SK-N-SH (cell line): Measurements from ENCODE around the gene FLT4. TPM values are rescaled to one million over a fixed set of nuclear protein-coding genes. Genes with fewer than 3 reads are reported as not detected.

Source experiments
- CTCF ChIA-PET: fragments of 300-600, 350-600 bp; formaldehyde crosslinking; extraction: SDS; loops from one replicate; lab custom pipeline; 2021; lab: Yijun Ruan, JAX
- POLR2A ChIA-PET: fragments of 350-600 bp; sonication (Branson Sonifier 250); formaldehyde crosslinking; extraction: SDS; loops from one replicate; lab custom pipeline; 2020; ENCODE audit warnings: antibody characterized with exemption, inconsistent platforms; lab: Yijun Ruan, JAX
- DNase-seq: peaks from one replicate; pipeline ENCODE4 v3.0.0; 2012
- H2AFZ ChIP-seq: fragments of 200-600 bp; sonication (generic); 2 replicates; pipeline ENCODE4 v1.8.1; 2016; ENCODE audit warnings: antibody characterized with exemption, mild to moderate bottlenecking, low read depth
- H3F3A ChIP-seq: fragments of 200-600 bp; sonication (generic); replicated peaks from 2 replicates; pipeline ENCODE3; 2016; ENCODE audit warnings: antibody characterized with exemption, mild to moderate bottlenecking; ENCODE audit not compliant: insufficient read depth
- H3K27ac ChIP-seq, 2 experiments: fragments of 200-500 bp in 1 of 2; fragments of 200-600 bp in 1 of 2; sonication (Bioruptor generic) in 1 of 2; sonication (generic), shearing (Covaris generic) in 1 of 2; 2 replicates each; pipeline versions ENCODE4 v1.5.1 to v1.6.1; 2014 to 2016; ENCODE audit warnings: low read depth in 2 of 2, inconsistent platforms in 1 of 2, low read length in 1 of 2, mild to moderate bottlenecking in 1 of 2, mixed read lengths in 1 of 2
- H3K27me3 ChIP-seq: fragments of 200-600 bp; sonication (generic), shearing (Covaris generic); 2 replicates; pipeline ENCODE4 v1.6.1; 2016; ENCODE audit warnings: mixed run types; ENCODE audit not compliant: insufficient read depth
- H3K36me3 ChIP-seq, 2 experiments: fragments of 200-500 bp in 1 of 2; fragments of 200-600 bp in 1 of 2; sonication (Bioruptor generic) in 1 of 2; sonication (generic) in 1 of 2; replicated peaks in 1 of 2; 2 replicates each; pipeline versions ENCODE3 to v1.5.1; 2014 to 2016; ENCODE audit warnings: low read length in 1 of 2, mild to moderate bottlenecking in 1 of 2; ENCODE audit not compliant: insufficient read depth in 2 of 2, control insufficient read depth in 1 of 2
- H3K4me1 ChIP-seq, 2 experiments: fragments of 200-500 bp in 1 of 2; fragments of 200-600 bp in 1 of 2; sonication (Bioruptor generic) in 1 of 2; sonication (generic), shearing (Covaris generic) in 1 of 2; 2 replicates each; pipeline versions ENCODE4 v1.5.1 to v1.6.1; 2014 to 2016; ENCODE audit warnings: low read depth in 1 of 2, low read length in 1 of 2, mixed run types in 1 of 2; ENCODE audit not compliant: insufficient read depth in 2 of 2, control insufficient read depth in 1 of 2
- H3K4me2 ChIP-seq: fragments of 200-600 bp; sonication (generic), shearing (Covaris generic); 2 replicates; pipeline ENCODE4 v1.6.1; 2017; ENCODE audit warnings: mixed run types
- H3K4me3 ChIP-seq, 2 experiments: fragments of 200-500 bp in 1 of 2; fragments of 200-600 bp in 1 of 2; sonication (Bioruptor generic) in 1 of 2; sonication (generic), shearing (Covaris generic) in 1 of 2; 2 replicates each; pipeline versions ENCODE4 v1.5.1 to v1.8.1; 2014 to 2016; ENCODE audit warnings: low read depth in 2 of 2, inconsistent platforms in 1 of 2, low read length in 1 of 2, mild to moderate bottlenecking in 1 of 2, mixed read lengths in 1 of 2, moderate library complexity in 1 of 2
- H3K79me2 ChIP-seq: fragments of 200-600 bp; sonication (generic); 2 replicates; pipeline ENCODE4 v1.8.1; 2017; ENCODE audit warnings: mild to moderate bottlenecking; ENCODE audit not compliant: insufficient read depth
- H3K9ac ChIP-seq: fragments of 200-600 bp; sonication (generic); 2 replicates; pipeline ENCODE4 v1.6.1; 2017; ENCODE audit warnings: mixed run types
- H3K9me2 ChIP-seq: fragments of 200-600 bp; sonication (generic); 2 replicates; pipeline ENCODE4 v1.6.1; 2017; ENCODE audit warnings: mixed run types
- H3K9me3 ChIP-seq: fragments of 200-600 bp; sonication (generic); 2 replicates; pipeline ENCODE4 v1.6.1; 2017; ENCODE audit warnings: mixed run types, mild to moderate bottlenecking, moderate library complexity
- H4K20me1 ChIP-seq: fragments of 200-600 bp; sonication (generic); 2 replicates; pipeline ENCODE4 v1.6.1; 2017; ENCODE audit warnings: mild to moderate bottlenecking, mixed run types; ENCODE audit not compliant: insufficient read depth
- CHD2 ChIP-seq: fragments of 150-350 bp; IDR thresholded peaks from 2 replicates; pipeline ENCODE4 v1.6.1; 2018; ENCODE audit warnings: low read length; ENCODE audit not compliant: partially characterized antibody
- ELF1 ChIP-seq: IDR thresholded peaks from 2 replicates; pipeline ENCODE4 v1.4.0; 2012
- EP300 ChIP-seq, 2 experiments: IDR thresholded peaks; 2 replicates each; pipeline versions ENCODE4 v1.4.0 to v1.6.1; 2012; ENCODE audit warnings: borderline replicate concordance in 1 of 2, low read depth in 1 of 2, low read length in 1 of 2
- EZH2phosphoT487 ChIP-seq: fragments of 200-600 bp; sonication (generic); IDR thresholded peaks from 2 replicates; pipeline ENCODE4 v1.6.1; 2017; ENCODE audit warnings: low read depth, mixed run types, mild to moderate bottlenecking, antibody characterized with exemption, moderate library complexity, borderline replicate concordance
- GABPA ChIP-seq: IDR thresholded peaks from 2 replicates; pipeline ENCODE4 v1.4.0; 2012; ENCODE audit warnings: low read depth, mild to moderate bottlenecking
- JUND ChIP-seq: IDR thresholded peaks from 2 replicates; pipeline ENCODE4 v1.4.0; 2012
- MEF2A ChIP-seq: IDR thresholded peaks from 2 replicates; pipeline ENCODE4 v1.4.0; 2012; ENCODE audit warnings: low read depth, borderline replicate concordance
- NFIC ChIP-seq: IDR thresholded peaks from 2 replicates; pipeline ENCODE4 v1.4.0; 2012; ENCODE audit warnings: borderline replicate concordance
- POLR2AphosphoS5 ChIP-seq: IDR thresholded peaks from 2 replicates; pipeline ENCODE4 v1.6.1; 2012; ENCODE audit warnings: low read depth, low read length
- RAD21 ChIP-seq: IDR thresholded peaks from 2 replicates; pipeline ENCODE4 v1.6.1; 2012; ENCODE audit warnings: mild to moderate bottlenecking, low read length
- RCOR1 ChIP-seq: fragments of 150-350 bp; IDR thresholded peaks from 2 replicates; pipeline ENCODE4 v1.6.1; 2017; ENCODE audit warnings: antibody characterized with exemption, low read length
- RFX5 ChIP-seq: IDR thresholded peaks from 2 replicates; pipeline ENCODE4 v1.6.1; 2012; ENCODE audit warnings: mild to moderate bottlenecking, improper control_type of control experiment, low read length
- SIN3A ChIP-seq: IDR thresholded peaks from 2 replicates; pipeline ENCODE4 v1.6.1; 2012; ENCODE audit warnings: low read depth, mild to moderate bottlenecking, low read length, moderate library complexity, borderline replicate concordance
- TEAD4 ChIP-seq: IDR thresholded peaks from 2 replicates; pipeline ENCODE4 v1.4.0; 2012; ENCODE audit warnings: mild to moderate bottlenecking, borderline replicate concordance; ENCODE audit not compliant: insufficient read depth
- WGBS: methylation state at CpG from one replicate; pipeline ENCODE4 v1.1.6; 2017; ENCODE audit warnings: low lambda C conversion rate; 5-methylcytosine and 5-hydroxymethylcytosine counted together
- polyA plus RNA-seq, 3 experiments: library from polyadenylated mRNA; depleted of rRNA; stranded (reverse); fragments of >200 nt; gene quantifications; 2 replicates each; pipeline ENCODE4 v1.2.3, GENCODE V29; 2012
- TF ChIP-seq, protein P1 (sequence below): IDR thresholded peaks from 2 replicates; pipeline ENCODE4 v1.4.0; 2012; ENCODE audit warnings: low read depth, borderline replicate concordance
- TF ChIP-seq, protein P2 (sequence below): fragments of 150-350 bp; IDR thresholded peaks from 2 replicates; pipeline ENCODE4 v1.6.1; 2017; ENCODE audit warnings: antibody characterized with exemption, low read length, low read depth, borderline replicate concordance
- TF ChIP-seq, protein P3 (sequence below): IDR thresholded peaks from 2 replicates; pipeline ENCODE4 v1.4.0; 2012; ENCODE audit warnings: low read depth
- TF ChIP-seq, protein P4 (sequence below): IDR thresholded peaks from 2 replicates; pipeline ENCODE4; 2012
- TF ChIP-seq, protein P5 (sequence below): IDR thresholded peaks from 2 replicates; pipeline ENCODE4 v1.6.1; 2012; ENCODE audit warnings: mild to moderate bottlenecking, low read depth, low read length, moderate library complexity

Gene FLT4
- polyA plus RNA-seq, 1 of the 3 experiments (the other 2 are of a cell fraction), result 0.05 TPM

DNA sequence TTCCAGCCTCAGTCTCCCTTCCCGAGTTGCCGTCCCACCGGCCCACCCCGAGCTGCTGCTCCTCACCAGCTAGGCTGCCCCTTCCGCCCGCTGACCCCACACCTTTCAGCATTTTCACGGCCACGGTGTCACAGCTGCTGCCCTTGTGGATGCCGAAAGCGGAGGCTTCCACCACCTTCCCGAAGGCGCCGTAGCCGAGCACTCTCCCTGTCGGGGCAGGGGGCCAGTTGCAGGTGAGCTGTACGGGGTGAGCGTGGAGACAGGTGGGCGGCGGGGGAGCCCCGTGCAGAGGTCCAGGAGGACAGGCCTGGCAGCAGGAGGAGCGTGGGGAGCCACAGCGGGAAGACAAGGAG, 29.9 kb downstream of the FLT4 start:
- no peaks in the 10 kb centered on the region for H3K9me2 ChIP-seq
- H3K9ac ChIP-seq, result no peak overlapping the region
- ChIA-PET POLR2A (no interaction called here), CTCF (interaction anchor here (0.7 to 2.1 kb wide), 25 partner anchors 8 to 436 kb away, joined by 3 to 43 read pairs (median 4); partner anchors contain the start of gene SCGB3A1)
- DNase-seq, result no peak
- 31% methylated on average over 5 of the region's 22 CpGs for WGBS
- H3K9me3 ChIP-seq, result no peaks in the 10 kb centered on the region
- no peak overlapping the region for H3K4me2 ChIP-seq
- H3F3A ChIP-seq, result no peaks in the 10 kb centered on the region
- peaks cover 18% of the 10 kb centered on the region for H3K27me3 ChIP-seq
- H3K27ac ChIP-seq, result no peak overlapping the region
- no peaks in the 10 kb centered on the region for H3K36me3 ChIP-seq
- H3K4me1 ChIP-seq, result no peaks in the 10 kb centered on the region
- no peaks in the 10 kb centered on the region for H3K79me2 ChIP-seq
- no peak overlapping the region for H2AFZ ChIP-seq
- TF ChIP-seq ELF1 (no peak), TEAD4 (no peak), GABPA (no peak), NFIC (no peak), RCOR1 (no peak), CHD2 (no peak), SIN3A (no peak), JUND (no peak), POLR2AphosphoS5 (no peak), EP300 (IDR thresholded peaks at IDR 0.05; ENCODE audit: borderline replicate concordance in 1 of 2, low read depth in 1 of 2, low read length in 1 of 2) (no peak)
- TF ChIP-seq, protein P1, sequence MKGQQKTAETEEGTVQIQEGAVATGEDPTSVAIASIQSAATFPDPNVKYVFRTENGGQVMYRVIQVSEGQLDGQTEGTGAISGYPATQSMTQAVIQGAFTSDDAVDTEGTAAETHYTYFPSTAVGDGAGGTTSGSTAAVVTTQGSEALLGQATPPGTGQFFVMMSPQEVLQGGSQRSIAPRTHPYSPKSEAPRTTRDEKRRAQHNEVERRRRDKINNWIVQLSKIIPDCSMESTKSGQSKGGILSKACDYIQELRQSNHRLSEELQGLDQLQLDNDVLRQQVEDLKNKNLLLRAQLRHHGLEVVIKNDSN, result no peak
- TF ChIP-seq, protein P2, sequence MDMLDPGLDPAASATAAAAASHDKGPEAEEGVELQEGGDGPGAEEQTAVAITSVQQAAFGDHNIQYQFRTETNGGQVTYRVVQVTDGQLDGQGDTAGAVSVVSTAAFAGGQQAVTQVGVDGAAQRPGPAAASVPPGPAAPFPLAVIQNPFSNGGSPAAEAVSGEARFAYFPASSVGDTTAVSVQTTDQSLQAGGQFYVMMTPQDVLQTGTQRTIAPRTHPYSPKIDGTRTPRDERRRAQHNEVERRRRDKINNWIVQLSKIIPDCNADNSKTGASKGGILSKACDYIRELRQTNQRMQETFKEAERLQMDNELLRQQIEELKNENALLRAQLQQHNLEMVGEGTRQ, result no peak
- TF ChIP-seq, protein P3, sequence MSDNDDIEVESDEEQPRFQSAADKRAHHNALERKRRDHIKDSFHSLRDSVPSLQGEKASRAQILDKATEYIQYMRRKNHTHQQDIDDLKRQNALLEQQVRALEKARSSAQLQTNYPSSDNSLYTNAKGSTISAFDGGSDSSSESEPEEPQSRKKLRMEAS, result no peak
- no peak overlapping the region for H3K4me3 ChIP-seq
- no peaks in the 10 kb centered on the region for H4K20me1 ChIP-seq

DNA sequence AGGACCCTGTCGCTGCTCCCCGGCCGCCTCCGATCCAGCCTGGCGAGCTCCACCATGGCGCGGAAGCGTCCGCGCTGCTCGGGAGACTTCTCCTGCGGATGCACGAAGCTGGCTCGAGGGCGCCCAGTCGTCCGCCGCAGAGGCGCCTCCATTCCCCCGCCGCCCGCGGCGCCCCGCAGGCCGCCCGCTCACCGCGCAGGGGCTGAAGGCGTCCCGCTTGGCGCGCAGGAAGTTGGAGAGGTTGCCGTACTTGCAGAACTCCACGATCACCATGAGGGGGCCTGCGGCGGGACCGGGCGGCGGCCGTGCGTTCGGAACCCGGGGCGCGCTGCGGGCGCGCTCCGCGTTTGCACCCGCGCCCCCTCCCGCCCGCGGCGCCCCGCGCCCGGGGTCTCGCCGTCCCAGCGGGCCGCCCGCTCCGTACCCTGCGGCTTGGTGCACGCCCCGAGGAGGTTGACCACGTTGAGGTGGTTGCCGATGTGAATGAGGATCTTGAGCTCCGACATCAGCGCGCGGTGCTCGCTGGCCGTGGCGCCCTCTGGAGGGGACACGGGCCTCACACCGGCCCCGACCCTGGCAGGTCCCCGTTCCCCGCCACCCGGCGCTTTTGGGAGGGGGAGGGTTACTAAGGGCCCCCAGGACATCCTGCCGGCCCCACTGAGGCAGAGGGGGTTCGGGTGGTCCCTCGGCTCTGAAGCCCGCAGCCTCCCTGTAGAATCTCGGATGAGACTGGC, 30.4 kb downstream of the FLT4 start:
- Histone ChIP-seq H3K27ac (no peak overlapping the region), H3K4me1 (no peaks in the 10 kb centered on the region), H3K79me2 (no peaks in the 10 kb centered on the region), H3K4me2 (peak overlapping the region; percentile 83), H3K4me3 (peak overlapping the region; percentile 35 to 46; a peak in 3 of 4 replicates), H4K20me1 (no peaks in the 10 kb centered on the region), H3K9me3 (no peaks in the 10 kb centered on the region), H3K27me3 (peaks cover 18% of the 10 kb centered on the region), H3K36me3 (no peaks in the 10 kb centered on the region), H2AFZ (peak overlapping the region; percentile 84; the same call in 1 of the 2 replicates), H3K9me2 (no peaks in the 10 kb centered on the region), H3K9ac (no peak overlapping the region), H3F3A (no peaks in the 10 kb centered on the region)
- CTCF ChIA-PET, result interaction anchor here (0.6 to 2.1 kb wide), 34 partner anchors 8 to 436 kb away, joined by 3 to 43 read pairs (median 4); partner anchors contain the start of gene SCGB3A1
- peak; percentile 91 for DNase-seq
- POLR2A ChIA-PET, result no interaction called here
- 0% methylated on average over 7 of the region's 90 CpGs for WGBS
- TF ChIP-seq, protein P4, sequence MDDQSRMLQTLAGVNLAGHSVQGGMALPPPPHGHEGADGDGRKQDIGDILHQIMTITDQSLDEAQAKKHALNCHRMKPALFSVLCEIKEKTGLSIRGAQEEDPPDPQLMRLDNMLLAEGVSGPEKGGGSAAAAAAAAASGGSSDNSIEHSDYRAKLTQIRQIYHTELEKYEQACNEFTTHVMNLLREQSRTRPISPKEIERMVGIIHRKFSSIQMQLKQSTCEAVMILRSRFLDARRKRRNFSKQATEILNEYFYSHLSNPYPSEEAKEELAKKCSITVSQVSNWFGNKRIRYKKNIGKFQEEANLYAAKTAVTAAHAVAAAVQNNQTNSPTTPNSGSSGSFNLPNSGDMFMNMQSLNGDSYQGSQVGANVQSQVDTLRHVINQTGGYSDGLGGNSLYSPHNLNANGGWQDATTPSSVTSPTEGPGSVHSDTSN, result no peak
- TF ChIP-seq, protein P2, result no peak
- TF ChIP-seq, protein P5, sequence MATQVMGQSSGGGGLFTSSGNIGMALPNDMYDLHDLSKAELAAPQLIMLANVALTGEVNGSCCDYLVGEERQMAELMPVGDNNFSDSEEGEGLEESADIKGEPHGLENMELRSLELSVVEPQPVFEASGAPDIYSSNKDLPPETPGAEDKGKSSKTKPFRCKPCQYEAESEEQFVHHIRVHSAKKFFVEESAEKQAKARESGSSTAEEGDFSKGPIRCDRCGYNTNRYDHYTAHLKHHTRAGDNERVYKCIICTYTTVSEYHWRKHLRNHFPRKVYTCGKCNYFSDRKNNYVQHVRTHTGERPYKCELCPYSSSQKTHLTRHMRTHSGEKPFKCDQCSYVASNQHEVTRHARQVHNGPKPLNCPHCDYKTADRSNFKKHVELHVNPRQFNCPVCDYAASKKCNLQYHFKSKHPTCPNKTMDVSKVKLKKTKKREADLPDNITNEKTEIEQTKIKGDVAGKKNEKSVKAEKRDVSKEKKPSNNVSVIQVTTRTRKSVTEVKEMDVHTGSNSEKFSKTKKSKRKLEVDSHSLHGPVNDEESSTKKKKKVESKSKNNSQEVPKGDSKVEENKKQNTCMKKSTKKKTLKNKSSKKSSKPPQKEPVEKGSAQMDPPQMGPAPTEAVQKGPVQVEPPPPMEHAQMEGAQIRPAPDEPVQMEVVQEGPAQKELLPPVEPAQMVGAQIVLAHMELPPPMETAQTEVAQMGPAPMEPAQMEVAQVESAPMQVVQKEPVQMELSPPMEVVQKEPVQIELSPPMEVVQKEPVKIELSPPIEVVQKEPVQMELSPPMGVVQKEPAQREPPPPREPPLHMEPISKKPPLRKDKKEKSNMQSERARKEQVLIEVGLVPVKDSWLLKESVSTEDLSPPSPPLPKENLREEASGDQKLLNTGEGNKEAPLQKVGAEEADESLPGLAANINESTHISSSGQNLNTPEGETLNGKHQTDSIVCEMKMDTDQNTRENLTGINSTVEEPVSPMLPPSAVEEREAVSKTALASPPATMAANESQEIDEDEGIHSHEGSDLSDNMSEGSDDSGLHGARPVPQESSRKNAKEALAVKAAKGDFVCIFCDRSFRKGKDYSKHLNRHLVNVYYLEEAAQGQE, result no peak
- TF ChIP-seq EP300 (IDR thresholded peaks at IDR 0.05; ENCODE audit: borderline replicate concordance in 1 of 2, low read depth in 1 of 2, low read length in 1 of 2) (no peak), EZH2phosphoT487 (no peak), RAD21 (0 out of 2 replicates have a peak, but pooled peaks have one; percentile 9), RFX5 (no peak), MEF2A (no peak), GABPA (no peak)
